HUES6 (cell line): ENCODE measurements around the gene KSR2.

Experiments
- H3K27ac ChIP-seq: 2 replicates; pipeline ENCODE4 v1.7.0; 2013; ENCODE audit warnings: low read depth, mild to moderate bottlenecking, low read length, inconsistent platforms
- H3K27me3 ChIP-seq: 2 replicates; pipeline ENCODE4 v1.6.1; 2013; ENCODE audit warnings: low read length; ENCODE audit not compliant: control insufficient read depth, insufficient read depth
- H3K36me3 ChIP-seq: 2 replicates; pipeline ENCODE4 v1.6.1; 2013; ENCODE audit warnings: low read length; ENCODE audit not compliant: control insufficient read depth, insufficient read depth
- H3K4me1 ChIP-seq: 2 replicates; pipeline ENCODE4 v1.6.1; 2013; ENCODE audit warnings: low read length; ENCODE audit not compliant: control insufficient read depth, insufficient read depth
- H3K4me3 ChIP-seq: 2 replicates; pipeline ENCODE4 v1.5.1; 2013; ENCODE audit warnings: low read depth, low read length
- H3K9ac ChIP-seq: one replicate; pipeline ENCODE4 v1.6.1; 2013; ENCODE audit warnings: mild to moderate bottlenecking, low read length
- H3K9me3 ChIP-seq: 2 replicates; pipeline ENCODE4 v1.6.1; 2013; ENCODE audit warnings: low read depth, low read length; ENCODE audit not compliant: control insufficient read depth, insufficient read depth

Gene KSR2

DNA sequence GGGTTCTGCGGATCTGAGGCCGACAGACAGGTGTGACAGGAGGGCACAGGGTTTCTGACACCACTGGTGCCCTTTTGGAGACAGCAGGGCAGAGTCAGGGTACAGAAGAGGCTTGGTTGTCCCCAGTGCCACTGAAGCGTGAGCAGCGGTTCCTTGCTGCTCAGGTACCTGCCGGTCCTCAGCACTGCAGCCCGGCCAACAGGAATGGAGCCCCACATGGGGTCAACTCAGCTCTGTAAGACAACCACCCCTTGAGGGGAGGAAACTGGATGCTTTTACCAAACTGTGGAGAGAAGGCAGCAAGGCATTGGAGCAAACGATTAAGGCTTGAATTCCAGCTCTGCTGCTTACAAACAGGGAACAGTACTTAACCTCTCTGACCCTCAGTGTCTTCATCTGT lies 361.0 kb downstream of the KSR2 start:
- Histone ChIP-seq H3K4me3 (no peak overlapping the region), H3K9me3 (no peaks in the 10 kb centered on the region), H3K9ac (no peak overlapping the region), H3K36me3 (no peaks in the 10 kb centered on the region), H3K4me1 (peaks cover 14% of the 10 kb centered on the region), H3K27me3 (no peaks in the 10 kb centered on the region; the same call in 1 of the 2 replicates), H3K27ac (no peak overlapping the region)

GRCh38 chr12:117606945-117607344 lies 361.8 kb downstream of the KSR2 start:
- H3K9me3 ChIP-seq: no peaks in the 10 kb centered on the region
- no peaks in the 10 kb centered on the region for H3K36me3 ChIP-seq
- H3K9ac ChIP-seq: no peak overlapping the region
- no peak overlapping the region for H3K27ac ChIP-seq
- no peaks in the 10 kb centered on the region; the same call in 1 of the 2 replicates for H3K27me3 ChIP-seq
- H3K4me3 ChIP-seq: no peak overlapping the region
- peaks cover 14% of the 10 kb centered on the region for H3K4me1 ChIP-seq

DNA sequence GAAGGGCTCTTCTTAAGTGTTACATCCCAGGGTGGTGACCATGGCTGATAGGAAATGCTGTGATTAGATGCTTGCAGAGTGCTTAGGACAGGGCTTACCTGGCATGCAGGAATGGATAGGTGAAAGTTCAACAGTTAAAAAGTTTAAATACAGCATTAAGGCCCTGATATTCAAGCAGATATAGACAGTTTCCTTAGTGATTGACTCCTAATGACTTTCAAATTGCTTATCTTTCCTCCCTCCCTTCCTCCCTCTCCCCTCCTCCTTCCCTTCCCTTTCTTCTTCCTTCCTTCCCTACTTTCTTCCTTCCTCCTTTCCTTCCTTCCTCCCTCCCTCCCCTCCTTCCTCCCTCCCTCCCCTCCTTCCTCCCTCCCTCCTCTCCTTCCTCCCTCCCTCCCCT lies 362.8 kb downstream of the KSR2 start:
- Histone ChIP-seq H3K27ac (no peak overlapping the region), H3K36me3 (no peaks in the 10 kb centered on the region), H3K4me3 (no peak overlapping the region), H3K27me3 (no peaks in the 10 kb centered on the region; the same call in 1 of the 2 replicates), H3K9ac (no peak overlapping the region), H3K4me1 (peaks cover 14% of the 10 kb centered on the region), H3K9me3 (no peaks in the 10 kb centered on the region)

DNA sequence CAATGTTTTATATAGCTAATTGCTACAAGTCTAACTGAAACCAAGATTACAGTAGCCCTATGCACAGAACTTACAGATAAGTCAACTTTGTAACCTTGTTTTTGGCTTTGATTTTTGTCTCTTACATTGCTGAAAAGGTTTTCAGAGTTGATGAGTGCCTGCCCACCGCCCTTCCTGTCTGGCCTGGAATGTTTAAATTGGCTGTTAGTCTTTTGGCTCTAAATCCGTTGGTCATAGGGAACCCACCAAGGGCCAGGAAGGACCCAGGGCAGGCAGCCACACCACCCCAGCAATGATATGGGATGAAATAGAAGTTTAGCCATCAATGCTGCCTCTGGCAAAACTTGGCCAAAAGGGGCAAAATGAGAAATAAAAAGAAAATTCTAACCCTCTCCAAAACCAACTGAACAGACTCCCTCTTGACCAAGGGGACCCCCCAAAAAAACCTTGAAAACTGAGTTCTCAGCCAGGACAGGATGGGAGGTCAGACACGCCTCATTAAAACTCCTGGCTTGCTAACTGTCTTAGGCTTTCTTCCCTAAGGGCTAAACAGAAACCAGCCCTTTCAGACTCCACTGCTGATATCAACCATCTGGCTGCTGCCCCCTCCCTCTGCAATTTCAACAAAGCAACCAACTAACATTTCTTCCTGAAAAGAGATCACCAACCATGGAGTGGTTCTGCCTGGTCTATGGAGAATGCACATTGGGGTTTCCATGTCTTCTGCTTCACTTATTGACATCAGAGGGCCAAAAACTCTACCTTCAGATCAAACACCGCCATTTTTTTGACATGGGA lies 365.3 kb downstream of the KSR2 start:
- no peak overlapping the region for H3K27ac ChIP-seq
- H3K4me3 ChIP-seq: no peak overlapping the region
- no peaks in the 10 kb centered on the region for H3K36me3 ChIP-seq
- H3K9ac ChIP-seq: no peak overlapping the region
- peaks cover 14% of the 10 kb centered on the region for H3K4me1 ChIP-seq
- H3K9me3 ChIP-seq: no peaks in the 10 kb centered on the region
- no peaks in the 10 kb centered on the region; the same call in 1 of the 2 replicates for H3K27me3 ChIP-seq

DNA sequence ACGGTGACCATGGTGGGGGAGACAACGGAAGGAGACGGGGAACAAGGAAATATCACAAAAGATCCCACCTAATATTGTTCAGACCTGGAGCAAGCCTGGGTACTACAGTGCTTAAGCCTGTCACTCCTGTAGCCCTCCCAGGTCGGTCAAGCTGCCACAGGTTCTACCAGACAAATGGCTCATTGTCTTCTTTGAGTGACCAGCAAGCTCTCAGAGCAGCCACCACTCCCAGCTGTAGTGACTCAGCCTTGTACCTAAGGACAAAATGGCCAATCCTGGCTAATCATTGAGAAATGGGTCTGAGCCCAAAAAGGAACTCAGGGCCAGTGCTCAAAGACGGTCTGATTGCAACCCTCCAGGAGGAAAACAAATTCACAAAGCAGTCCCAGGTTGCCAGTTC lies 368.9 kb downstream of the KSR2 start:
- H3K4me3 ChIP-seq: no peak overlapping the region
- H3K4me1 ChIP-seq: peaks cover 9% of the 10 kb centered on the region

DNA sequence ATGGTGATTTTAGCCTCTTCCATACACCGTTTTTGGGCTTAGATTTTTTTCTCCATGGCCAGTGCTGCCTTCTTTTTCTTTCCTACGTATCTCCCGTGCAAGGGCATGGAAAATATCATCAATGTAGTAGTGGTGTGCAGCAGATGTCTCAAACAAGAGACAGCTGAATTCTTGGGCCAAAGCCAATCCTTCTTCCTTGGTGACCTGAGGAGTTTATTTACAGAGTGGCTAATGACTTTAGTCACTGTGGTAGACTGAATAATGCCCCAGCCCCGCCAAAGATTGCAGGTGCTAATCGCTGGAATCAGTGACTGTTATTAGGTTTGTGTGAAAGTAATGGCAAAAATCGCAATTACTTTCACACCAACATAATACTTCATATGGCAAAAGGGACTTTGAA lies 371.8 kb downstream of the KSR2 start:
- Histone ChIP-seq H3K9me3 (no peaks in the 10 kb centered on the region), H3K36me3 (no peaks in the 10 kb centered on the region), H3K4me3 (no peak overlapping the region), H3K4me1 (peaks cover 12% of the 10 kb centered on the region), H3K27ac (no peak overlapping the region), H3K9ac (no peak overlapping the region), H3K27me3 (no peaks in the 10 kb centered on the region)

More for the DNA sequence above, 368.9 kb downstream of the KSR2 start:
- Histone ChIP-seq H3K36me3 (no peaks in the 10 kb centered on the region), H3K9ac (no peak overlapping the region), H3K27ac (no peak overlapping the region), H3K9me3 (no peaks in the 10 kb centered on the region), H3K27me3 (no peaks in the 10 kb centered on the region)

- H3K9me3 ChIP-seq: no peaks in the 10 kb centered on the region
- peaks cover 12% of the 10 kb centered on the region for H3K4me1 ChIP-seq
- no peak overlapping the region for H3K9ac ChIP-seq
- no peaks in the 10 kb centered on the region for H3K36me3 ChIP-seq
- no peak overlapping the region for H3K27ac ChIP-seq
- no peaks in the 10 kb centered on the region for H3K27me3 ChIP-seq
- H3K4me3 ChIP-seq: no peak overlapping the region
Observed at GRCh38 chr12:117595751-117596150, 373.0 kb downstream of the KSR2 start.

DNA sequence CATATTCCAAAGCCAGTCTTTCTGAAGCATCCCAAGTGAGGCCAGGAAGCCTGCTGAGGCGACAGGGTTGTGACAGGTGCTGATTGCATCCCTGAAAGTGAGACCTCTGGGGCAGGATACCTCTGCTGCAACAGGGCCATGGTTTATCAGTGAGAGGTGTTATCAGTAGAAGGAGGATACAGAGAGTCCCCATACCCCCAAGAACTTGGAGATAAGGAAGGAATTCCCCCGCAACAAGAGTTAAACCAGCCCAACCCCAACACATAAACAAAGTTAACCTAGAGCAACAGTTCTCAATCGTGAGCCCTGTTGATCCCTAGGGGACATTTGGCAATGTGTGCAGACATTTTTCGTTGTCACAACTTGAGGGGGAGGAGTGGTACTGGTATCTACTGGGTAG lies 374.3 kb downstream of the KSR2 start:
- no peaks in the 10 kb centered on the region for H3K36me3 ChIP-seq
- H3K4me1 ChIP-seq: peaks cover 12% of the 10 kb centered on the region
- no peak overlapping the region for H3K27ac ChIP-seq
- H3K9me3 ChIP-seq: no peaks in the 10 kb centered on the region
- no peaks in the 10 kb centered on the region for H3K27me3 ChIP-seq
- H3K9ac ChIP-seq: no peak overlapping the region
- no peak overlapping the region for H3K4me3 ChIP-seq

GRCh38 chr12:117593815-117594400 lies 374.9 kb downstream of the KSR2 start:
- Histone ChIP-seq H3K27ac (no peak overlapping the region), H3K4me3 (no peak overlapping the region), H3K27me3 (no peaks in the 10 kb centered on the region), H3K9me3 (no peaks in the 10 kb centered on the region), H3K9ac (no peak overlapping the region), H3K4me1 (peaks cover 12% of the 10 kb centered on the region), H3K36me3 (no peaks in the 10 kb centered on the region)

GRCh38 chr12:117592588-117593305 lies 376.0 kb downstream of the KSR2 start:
- Histone ChIP-seq H3K4me1 (peaks cover 12% of the 10 kb centered on the region), H3K4me3 (no peak overlapping the region), H3K9me3 (no peaks in the 10 kb centered on the region), H3K27me3 (no peaks in the 10 kb centered on the region), H3K36me3 (no peaks in the 10 kb centered on the region), H3K27ac (no peak overlapping the region), H3K9ac (no peak overlapping the region)

GRCh38 chr12:117590999-117591398 lies 377.8 kb downstream of the KSR2 start:
- H3K27ac ChIP-seq: no peak overlapping the region
- peaks cover 15% of the 10 kb centered on the region for H3K4me1 ChIP-seq
- no peak overlapping the region for H3K9ac ChIP-seq
- H3K4me3 ChIP-seq: no peak overlapping the region
- no peaks in the 10 kb centered on the region for H3K9me3 ChIP-seq
- no peaks in the 10 kb centered on the region for H3K27me3 ChIP-seq
- H3K36me3 ChIP-seq: no peaks in the 10 kb centered on the region
